Body of pancreas (tissue), 4 donors: Measurements from ENCODE around the gene SMARCA2. TPM values are rescaled to one million over a fixed set of nuclear protein-coding genes. Genes with fewer than 3 reads are reported as not detected.

Experiments used
- ATAC-seq: fragments of 150-250 bp; one replicate; pipeline ENCODE4 v1.9.1; 2016
- DNase-seq, 4 donors: peaks; one replicate each; pipeline ENCODE4 v3.0.0-alpha.2; 2019
- H3K27ac ChIP-seq, 4 donors: fragments of 200-600 bp; sonication (generic); 1 replicate in 3 of 4; 2 replicates in 1 of 4; pipeline versions ENCODE4 v1.5.1 to v1.6.1; 2016 to 2019; ENCODE audit warnings: mild to moderate bottlenecking in 1 of 4, mixed read lengths in 1 of 4, moderate library complexity in 1 of 4
- H3K27me3 ChIP-seq, 2 donors: fragments of 200-600 bp; sonication (generic); one replicate each; pipeline ENCODE4 v1.6.0; 2016; ENCODE audit warnings: mild to moderate bottlenecking in 1 of 2
- H3K36me3 ChIP-seq, 2 donors: fragments of 200-600 bp; sonication (generic); replicated peaks in 1 of 2; 2 replicates each; pipeline ENCODE4 v1.5.1; 2016; ENCODE audit warnings: low read depth in 2 of 2; ENCODE audit not compliant: insufficient read depth in 1 of 2
- H3K4me1 ChIP-seq: fragments of 200-600 bp; sonication (generic); one replicate; pipeline ENCODE4 v1.6.0; 2016
- H3K4me3 ChIP-seq, 2 donors: fragments of 200-600 bp; sonication (generic); 1 replicate in 1 of 2; 2 replicates in 1 of 2; pipeline ENCODE4 v1.5.1; 2016 to 2019
- H3K9me3 ChIP-seq, 3 donors: fragments of 200-600 bp; sonication (generic); 1 replicate in 2 of 3; 2 replicates in 1 of 3; pipeline ENCODE4 v1.5.1; 2016
- CTCF ChIP-seq, 7 experiments: fragments of 450-650 bp in 4 of 7; fragments of 200-600 bp in 3 of 7; sonication (generic) in 3 of 7; IDR thresholded peaks; one replicate each; pipeline ENCODE4 v1.5.1; 2016 to 2019; ENCODE audit warnings: antibody characterized with exemption in 7 of 7
- POLR2A ChIP-seq, 3 donors: fragments of 450-650 bp; IDR thresholded peaks; one replicate each; pipeline ENCODE4 v1.6.1; 2016; ENCODE audit warnings: antibody characterized with exemption in 3 of 3, mild to moderate bottlenecking in 2 of 3
- WGBS, 2 donors: methylation state at CpG; one replicate each; pipeline ENCODE4 v1.1.5; 2017; 5-methylcytosine and 5-hydroxymethylcytosine counted together
- intact Hi-C: fragments of 100-400 bp; cut with DNase I; formaldehyde crosslinking; loops from one replicate; pipeline ENCODE4 v1.15.1; 2023
- total RNA-seq, 2 donors: library from RNA; depleted of rRNA; stranded (reverse); fragments of >200 nt; gene quantifications; one replicate each; pipeline ENCODE4 v1.1.0, GENCODE V29; 2016

Gene SMARCA2
- total RNA-seq, 2 donors from 2014 or later: 83.8 to 117 TPM

- WGBS, 2 donors: 65 to 67% methylated on average over 2 of the region's 2 CpGs
- Histone ChIP-seq H3K36me3 (peaks cover 0 to 2% of the 10 kb centered on the region in 2 donors), H3K27ac (no peak overlapping the region), H3K4me3 (no peak overlapping the region), H3K27me3 (no peaks in the 10 kb centered on the region), H3K9me3 (no peaks in the 10 kb centered on the region), H3K4me1 (no peaks in the 10 kb centered on the region)
- no peak for ATAC-seq
- TF ChIP-seq CTCF (IDR thresholded peaks at IDR 0.05): no peak
- no peak for TF ChIP-seq POLR2A (IDR thresholded peaks at IDR 0.05)
- no peak for DNase-seq
- intact Hi-C loops: loop anchor here (10.0 kb wide), 1 partner anchor 600 kb away; no protein-coding TSS in a partner anchor
Observed at GRCh38 chr9:2134391-2134790, 119.2 kb downstream of the SMARCA2 start.

- Histone ChIP-seq H3K27me3 (no peaks in the 10 kb centered on the region), H3K27ac (no peak overlapping the region), H3K36me3 (peaks cover 0 to 2% of the 10 kb centered on the region in 2 donors), H3K4me3 (no peak overlapping the region), H3K9me3 (no peaks in the 10 kb centered on the region), H3K4me1 (peaks cover 6% of the 10 kb centered on the region)
- DNase-seq (no peak), ATAC-seq (no peak)
- WGBS, 2 donors: 80 to 93% methylated on average over 4 of the region's 4 CpGs
- TF ChIP-seq CTCF (IDR thresholded peaks at IDR 0.05) (no peak), POLR2A (IDR thresholded peaks at IDR 0.05) (no peak)
- intact Hi-C loops: loop anchor here (10.0 kb wide), 1 partner anchor 596 kb away; no protein-coding TSS in a partner anchor
Observed at GRCh38 chr9:2138646-2139045, 123.5 kb downstream of the SMARCA2 start.

GRCh38 chr9:2140600-2141223 is 125.6 kb downstream of the SMARCA2 start:
- no peaks in the 10 kb centered on the region for H3K27me3 ChIP-seq
- no peak overlapping the region for H3K27ac ChIP-seq
- DNase-seq (no peak), ATAC-seq (no peak)
- peaks cover 6% of the 10 kb centered on the region for H3K4me1 ChIP-seq
- no peak overlapping the region for H3K4me3 ChIP-seq
- H3K9me3 ChIP-seq: no peaks in the 10 kb centered on the region
- intact Hi-C loops: no loop called here
- WGBS, 2 donors: 89 to 96% methylated on average over 4 of the region's 4 CpGs
- TF ChIP-seq POLR2A (IDR thresholded peaks at IDR 0.05) (no peak), CTCF (IDR thresholded peaks at IDR 0.05) (no peak)
- peaks cover 0 to 2% of the 10 kb centered on the region in 2 donors for H3K36me3 ChIP-seq

- Histone ChIP-seq H3K4me3 (no peak overlapping the region), H3K9me3 (no peaks in the 10 kb centered on the region), H3K27ac (no peak overlapping the region), H3K36me3 (no peaks in the 10 kb centered on the region), H3K27me3 (no peaks in the 10 kb centered on the region), H3K4me1 (peaks cover 6% of the 10 kb centered on the region)
- 74 to 84% methylated on average over 1 of the region's 1 CpG for WGBS, 2 donors
- intact Hi-C loops: no loop called here
- TF ChIP-seq CTCF (IDR thresholded peaks at IDR 0.05) (no peak), POLR2A (IDR thresholded peaks at IDR 0.05) (no peak)
- ATAC-seq: no peak
- no peak for DNase-seq
Observed at GRCh38 chr9:2142212-2142611, 127.1 kb downstream of the SMARCA2 start.

- ATAC-seq (no peak), DNase-seq (no peak)
- TF ChIP-seq POLR2A (IDR thresholded peaks at IDR 0.05) (no peak), CTCF (IDR thresholded peaks at IDR 0.05) (no peak)
- intact Hi-C loops: no loop called here
- H3K27me3 ChIP-seq: no peaks in the 10 kb centered on the region
- H3K36me3 ChIP-seq: no peaks in the 10 kb centered on the region
- peaks cover 6% of the 10 kb centered on the region for H3K4me1 ChIP-seq
- H3K9me3 ChIP-seq: no peaks in the 10 kb centered on the region
- H3K4me3 ChIP-seq: no peak overlapping the region
- 96 to 97% methylated on average over 2 to 3 of the region's 3 CpGs for WGBS, 2 donors
- H3K27ac ChIP-seq: no peak overlapping the region
Observed at GRCh38 chr9:2144619-2145018, 129.5 kb downstream of the SMARCA2 start.
